Rectal smooth muscle tissue (tissue), 1 donor: ENCODE results near the gene SLC24A4.

Source experiments
- H3K27ac ChIP-seq: one replicate; pipeline ENCODE4 v1.7.0; 2013; ENCODE audit warnings: low read depth, low read length, inconsistent platforms
- H3K27me3 ChIP-seq: one replicate; pipeline ENCODE4 v1.7.0; 2013; ENCODE audit warnings: low read length; ENCODE audit not compliant: control insufficient read depth, insufficient read depth
- H3K36me3 ChIP-seq: one replicate; pipeline ENCODE4 v1.7.0; 2013; ENCODE audit warnings: low read length; ENCODE audit not compliant: control insufficient read depth, insufficient read depth
- H3K4me1 ChIP-seq: one replicate; pipeline ENCODE4 v1.7.0; 2013; ENCODE audit warnings: low read length; ENCODE audit not compliant: control insufficient read depth, insufficient read depth
- H3K4me3 ChIP-seq: one replicate; pipeline ENCODE4 v1.7.0; 2013; ENCODE audit warnings: low read length
- H3K9ac ChIP-seq: one replicate; pipeline ENCODE4 v1.7.0; 2013; ENCODE audit warnings: low read length

The SLC24A4 gene

GRCh38 chr14:92486881-92487280, 163.9 kb downstream of the SLC24A4 start:
- no peaks in the 10 kb centered on the region for H3K4me1 ChIP-seq
- no peaks in the 10 kb centered on the region for H3K27me3 ChIP-seq
- H3K27ac ChIP-seq, result peak overlapping the region; percentile 19
- no peak overlapping the region for H3K9ac ChIP-seq
- H3K36me3 ChIP-seq, result no peaks in the 10 kb centered on the region
- no peak overlapping the region for H3K4me3 ChIP-seq

DNA sequence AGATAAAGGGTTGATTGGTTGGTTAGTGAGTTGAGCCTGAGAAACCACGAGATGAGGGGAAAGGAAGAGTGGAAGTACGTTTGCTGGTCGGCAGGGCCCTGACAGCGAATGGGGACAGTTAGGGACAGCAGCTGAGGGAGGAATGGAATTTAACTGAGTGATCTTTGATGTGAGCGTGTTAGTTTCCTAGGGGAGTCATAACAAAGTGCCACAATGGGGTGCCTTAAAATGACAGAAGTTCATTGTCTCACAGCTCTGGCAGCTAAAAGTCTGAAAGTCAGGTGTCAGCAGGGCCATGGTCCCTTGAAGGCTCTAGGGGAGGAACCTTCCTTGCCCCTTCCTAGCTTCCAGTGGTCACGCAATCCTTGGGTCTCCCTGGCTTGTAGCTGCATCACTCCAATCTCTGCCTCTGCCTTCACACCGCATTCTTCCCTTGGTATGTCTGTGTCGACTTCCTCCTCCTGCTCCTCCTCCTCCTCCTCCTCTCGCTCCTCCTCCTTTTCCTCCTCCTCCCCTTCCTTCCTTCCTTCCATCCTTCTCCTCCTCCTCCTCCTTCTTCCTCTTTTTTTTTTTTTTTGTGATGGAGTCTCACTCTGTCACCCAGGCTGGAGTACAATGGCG, 164.7 kb downstream of the SLC24A4 start:
- Histone ChIP-seq H3K4me3 (no peak overlapping the region), H3K27ac (no peak overlapping the region), H3K36me3 (no peaks in the 10 kb centered on the region), H3K4me1 (no peaks in the 10 kb centered on the region), H3K27me3 (no peaks in the 10 kb centered on the region), H3K9ac (no peak overlapping the region)

- H3K27ac ChIP-seq, result no peak overlapping the region
- H3K27me3 ChIP-seq, result no peaks in the 10 kb centered on the region
- no peak overlapping the region for H3K4me3 ChIP-seq
- H3K36me3 ChIP-seq, result no peaks in the 10 kb centered on the region
- no peaks in the 10 kb centered on the region for H3K4me1 ChIP-seq
- H3K9ac ChIP-seq, result no peak overlapping the region
Measured at GRCh38 chr14:92489394-92490238, 166.7 kb downstream of the SLC24A4 start.

DNA sequence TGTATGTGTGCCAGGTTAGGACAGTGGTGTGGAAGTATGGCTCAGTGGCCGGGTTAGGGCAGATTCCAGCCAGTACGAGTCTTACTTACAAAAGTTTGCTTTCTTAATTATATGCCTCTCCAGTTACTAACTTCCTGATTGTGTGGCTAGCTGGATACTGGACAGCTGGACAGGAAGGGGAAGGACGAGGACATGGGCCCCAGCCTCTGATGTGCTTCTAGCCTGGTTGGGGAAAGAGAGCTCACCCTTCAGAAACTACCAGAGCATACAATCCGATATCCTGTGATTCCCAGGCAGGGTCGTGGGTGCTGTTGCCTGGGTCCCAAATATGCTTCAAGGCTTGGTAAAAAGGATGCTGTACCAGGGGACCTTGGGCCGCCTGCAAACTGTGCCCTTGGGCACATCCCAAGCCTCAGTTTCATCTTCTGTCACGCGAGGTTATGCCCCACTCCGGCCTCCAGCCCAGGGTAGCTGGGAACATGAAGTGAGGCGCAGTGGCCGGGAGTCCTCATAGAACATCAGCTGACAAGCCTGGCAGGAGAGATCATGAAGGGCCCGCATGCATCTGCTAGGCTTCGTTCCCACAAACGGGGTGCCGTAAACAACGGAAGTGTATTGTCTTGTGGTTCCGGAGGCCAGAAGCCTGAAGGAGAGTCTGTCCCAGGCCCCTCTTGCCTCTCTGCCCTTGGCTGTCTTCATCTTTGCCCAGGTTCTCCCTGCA, 167.4 kb downstream of the SLC24A4 start:
- H3K9ac ChIP-seq, result no peak overlapping the region
- H3K4me3 ChIP-seq, result no peak overlapping the region
- no peaks in the 10 kb centered on the region for H3K27me3 ChIP-seq
- no peak overlapping the region for H3K27ac ChIP-seq
- H3K4me1 ChIP-seq, result no peaks in the 10 kb centered on the region
- no peaks in the 10 kb centered on the region for H3K36me3 ChIP-seq

GRCh38 chr14:92491782-92492181, 168.8 kb downstream of the SLC24A4 start:
- Histone ChIP-seq H3K27ac (no peak overlapping the region), H3K36me3 (no peaks in the 10 kb centered on the region), H3K4me1 (no peaks in the 10 kb centered on the region), H3K9ac (no peak overlapping the region), H3K27me3 (no peaks in the 10 kb centered on the region), H3K4me3 (no peak overlapping the region)

GRCh38 chr14:92492258-92492657, 169.3 kb downstream of the SLC24A4 start:
- Histone ChIP-seq H3K4me1 (no peaks in the 10 kb centered on the region), H3K27me3 (no peaks in the 10 kb centered on the region), H3K4me3 (no peak overlapping the region), H3K27ac (no peak overlapping the region), H3K9ac (no peak overlapping the region), H3K36me3 (no peaks in the 10 kb centered on the region)

- no peaks in the 10 kb centered on the region for H3K27me3 ChIP-seq
- H3K27ac ChIP-seq, result no peak overlapping the region
- no peaks in the 10 kb centered on the region for H3K4me1 ChIP-seq
- H3K9ac ChIP-seq, result no peak overlapping the region
- no peak overlapping the region for H3K4me3 ChIP-seq
- no peaks in the 10 kb centered on the region for H3K36me3 ChIP-seq
Measured at GRCh38 chr14:92493024-92493423, 170.1 kb downstream of the SLC24A4 start.

DNA sequence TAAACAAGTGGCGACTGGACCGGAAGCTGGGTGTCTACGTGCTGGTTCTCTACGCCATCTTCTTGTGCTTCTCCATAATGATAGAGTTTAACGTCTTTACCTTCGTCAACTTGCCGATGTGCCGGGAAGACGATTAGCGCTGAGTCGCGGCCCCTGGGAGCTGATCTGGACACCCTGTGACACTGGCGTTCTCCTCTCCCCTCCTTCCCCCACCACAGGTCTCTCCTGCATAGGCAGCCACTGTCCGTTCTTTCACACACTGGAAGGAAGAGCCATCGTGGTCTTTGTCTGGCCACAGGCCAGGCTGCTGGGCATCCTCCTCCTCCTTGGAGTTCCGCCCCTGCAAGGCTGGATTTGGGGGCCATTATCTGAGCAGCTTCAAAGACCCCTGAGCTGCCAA, 170.5 kb downstream of the SLC24A4 start:
- Histone ChIP-seq H3K27me3 (no peaks in the 10 kb centered on the region), H3K4me1 (no peaks in the 10 kb centered on the region), H3K27ac (no peak overlapping the region), H3K36me3 (no peaks in the 10 kb centered on the region), H3K4me3 (no peak overlapping the region), H3K9ac (no peak overlapping the region)

DNA sequence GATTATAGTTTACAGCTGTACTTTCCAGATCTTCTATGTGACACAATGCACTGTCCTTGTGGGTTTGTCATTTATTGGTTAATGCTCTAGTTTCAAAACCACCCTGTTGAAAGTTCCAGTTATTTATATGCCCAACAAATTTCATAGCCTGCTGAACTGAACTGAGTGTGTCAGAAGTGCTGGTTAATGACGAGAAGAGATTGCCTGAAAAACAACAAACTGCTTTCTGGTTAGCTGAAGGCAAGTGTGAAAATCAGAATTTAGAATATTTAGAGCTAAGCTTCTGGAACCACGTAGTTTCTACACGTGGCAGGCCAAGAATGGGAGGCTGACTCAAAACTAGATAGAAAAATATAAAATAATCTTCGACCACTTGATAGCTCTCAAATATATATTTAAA, 171.5 kb downstream of the SLC24A4 start:
- H3K27me3 ChIP-seq, result no peaks in the 10 kb centered on the region
- no peak overlapping the region for H3K9ac ChIP-seq
- no peaks in the 10 kb centered on the region for H3K4me1 ChIP-seq
- no peak overlapping the region for H3K27ac ChIP-seq
- H3K4me3 ChIP-seq, result no peak overlapping the region
- no peaks in the 10 kb centered on the region for H3K36me3 ChIP-seq

DNA sequence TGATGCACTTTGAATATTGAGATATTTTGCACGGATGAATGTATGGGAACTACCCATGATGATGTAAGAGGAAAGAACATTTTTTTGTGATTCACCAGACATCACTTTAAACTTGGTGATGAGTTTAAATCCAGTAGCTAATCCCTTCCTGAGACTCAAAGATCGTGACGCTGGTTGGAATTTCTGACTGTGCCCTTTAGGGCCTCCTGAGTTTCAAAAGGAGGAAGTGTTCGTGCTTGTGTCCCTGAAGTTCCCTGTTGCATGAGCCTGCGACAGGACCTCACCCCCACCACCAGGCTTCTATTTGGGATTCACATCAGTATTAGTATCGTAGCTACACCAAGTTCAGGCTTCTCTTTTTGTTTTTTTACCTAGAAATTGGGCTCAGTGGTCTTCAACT, 172.1 kb downstream of the SLC24A4 start:
- Histone ChIP-seq H3K27ac (no peak overlapping the region), H3K4me3 (no peak overlapping the region), H3K27me3 (no peaks in the 10 kb centered on the region), H3K4me1 (no peaks in the 10 kb centered on the region), H3K9ac (no peak overlapping the region), H3K36me3 (no peaks in the 10 kb centered on the region)

- H3K4me3 ChIP-seq, result no peak overlapping the region
- H3K36me3 ChIP-seq, result no peaks in the 10 kb centered on the region
- no peak overlapping the region for H3K27ac ChIP-seq
- no peaks in the 10 kb centered on the region for H3K27me3 ChIP-seq
- no peaks in the 10 kb centered on the region for H3K4me1 ChIP-seq
- no peak overlapping the region for H3K9ac ChIP-seq
Measured at GRCh38 chr14:92496191-92496857, 173.4 kb downstream of the SLC24A4 start.

- H3K4me1 ChIP-seq, result no peaks in the 10 kb centered on the region
- H3K4me3 ChIP-seq, result no peak overlapping the region
- H3K9ac ChIP-seq, result no peak overlapping the region
- H3K27ac ChIP-seq, result no peak overlapping the region
- no peaks in the 10 kb centered on the region for H3K36me3 ChIP-seq
- H3K27me3 ChIP-seq, result no peaks in the 10 kb centered on the region
Measured at GRCh38 chr14:92497391-92497790, 174.4 kb downstream of the SLC24A4 start.
